WERI-Rb-1 (cell line): ENCODE data around the gene C1QTNF3.

Source experiments
- DNase-seq: peaks from one replicate; pipeline ENCODE4 v3.0.0-alpha.2; 2020
- H3K27ac ChIP-seq: fragments of 250-450 bp; sonication (Bioruptor Pico); 2 replicates; pipeline ENCODE4 v1.5.1; 2020; ENCODE audit warnings: mild to moderate bottlenecking, moderate library complexity
- H3K27me3 ChIP-seq: fragments of 250-450 bp; sonication (Bioruptor Pico); 2 replicates; pipeline ENCODE4 v1.5.1; 2021; ENCODE audit warnings: mild to moderate bottlenecking, low read depth, moderate library complexity; ENCODE audit not compliant: insufficient read depth, severe bottlenecking
- H3K36me3 ChIP-seq: fragments of 250-450 bp; sonication (Bioruptor Pico); 2 replicates; pipeline ENCODE4 v1.5.1; 2020; ENCODE audit warnings: mild to moderate bottlenecking, moderate library complexity
- H3K4me3 ChIP-seq: 2 replicates; pipeline ENCODE4 v1.5.1; 2011; ENCODE audit warnings: low read depth, mild to moderate bottlenecking, control low read depth, low read length
- H3K9me3 ChIP-seq: fragments of 250-450 bp; sonication (Bioruptor Pico); 2 replicates; pipeline ENCODE4 v1.5.1; 2021; ENCODE audit warnings: mild to moderate bottlenecking, moderate library complexity; ENCODE audit not compliant: severe bottlenecking
- TF ChIP-seq, protein P1 (sequence below): IDR thresholded peaks from 2 replicates; pipeline ENCODE4 v1.5.1; 2011; ENCODE audit warnings: low read depth, mild to moderate bottlenecking, control low read depth, inconsistent platforms, low read length

C1QTNF3 gene

DNA sequence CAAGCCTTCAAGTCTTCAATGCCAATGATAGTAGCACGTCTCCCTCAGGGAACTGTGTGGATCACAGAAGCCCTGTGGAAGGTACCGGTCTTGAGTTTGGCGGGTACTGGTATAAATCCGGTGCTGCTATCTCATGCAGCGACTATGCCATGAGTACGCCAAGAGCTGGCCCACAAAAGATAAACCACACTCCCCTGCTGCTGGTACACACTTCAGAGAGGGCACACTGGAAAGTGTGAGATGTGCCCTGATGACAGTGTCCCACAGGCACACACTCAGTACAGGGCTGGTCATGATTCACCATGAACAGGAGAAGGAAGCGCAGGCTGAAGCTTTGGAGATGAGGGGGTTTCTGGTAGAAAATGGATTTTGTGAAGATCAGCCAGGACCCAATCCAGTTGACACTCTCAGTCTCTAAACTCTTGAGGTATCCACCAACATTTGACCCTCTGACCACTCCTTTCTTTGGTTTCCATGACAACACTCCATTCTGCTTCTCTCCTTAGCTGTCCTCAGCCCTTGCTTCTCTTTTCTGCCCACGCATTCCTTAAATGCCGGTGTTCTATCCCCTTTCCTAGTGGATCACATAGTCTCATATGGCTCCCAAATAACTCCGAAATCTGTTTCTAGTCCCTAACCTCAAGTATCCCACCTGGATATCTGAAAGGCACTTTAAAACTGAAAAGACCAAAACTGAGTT, 40.2 kb downstream of the C1QTNF3 start:
- DNase-seq, result no peak
- Histone ChIP-seq H3K9me3 (no peaks in the 10 kb centered on the region), H3K4me3 (no peak overlapping the region), H3K27ac (no peak overlapping the region), H3K27me3 (no peaks in the 10 kb centered on the region), H3K36me3 (no peaks in the 10 kb centered on the region; the same call in 1 of the 2 replicates)
- TF ChIP-seq, protein P1, sequence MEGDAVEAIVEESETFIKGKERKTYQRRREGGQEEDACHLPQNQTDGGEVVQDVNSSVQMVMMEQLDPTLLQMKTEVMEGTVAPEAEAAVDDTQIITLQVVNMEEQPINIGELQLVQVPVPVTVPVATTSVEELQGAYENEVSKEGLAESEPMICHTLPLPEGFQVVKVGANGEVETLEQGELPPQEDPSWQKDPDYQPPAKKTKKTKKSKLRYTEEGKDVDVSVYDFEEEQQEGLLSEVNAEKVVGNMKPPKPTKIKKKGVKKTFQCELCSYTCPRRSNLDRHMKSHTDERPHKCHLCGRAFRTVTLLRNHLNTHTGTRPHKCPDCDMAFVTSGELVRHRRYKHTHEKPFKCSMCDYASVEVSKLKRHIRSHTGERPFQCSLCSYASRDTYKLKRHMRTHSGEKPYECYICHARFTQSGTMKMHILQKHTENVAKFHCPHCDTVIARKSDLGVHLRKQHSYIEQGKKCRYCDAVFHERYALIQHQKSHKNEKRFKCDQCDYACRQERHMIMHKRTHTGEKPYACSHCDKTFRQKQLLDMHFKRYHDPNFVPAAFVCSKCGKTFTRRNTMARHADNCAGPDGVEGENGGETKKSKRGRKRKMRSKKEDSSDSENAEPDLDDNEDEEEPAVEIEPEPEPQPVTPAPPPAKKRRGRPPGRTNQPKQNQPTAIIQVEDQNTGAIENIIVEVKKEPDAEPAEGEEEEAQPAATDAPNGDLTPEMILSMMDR, result no peak

DNA sequence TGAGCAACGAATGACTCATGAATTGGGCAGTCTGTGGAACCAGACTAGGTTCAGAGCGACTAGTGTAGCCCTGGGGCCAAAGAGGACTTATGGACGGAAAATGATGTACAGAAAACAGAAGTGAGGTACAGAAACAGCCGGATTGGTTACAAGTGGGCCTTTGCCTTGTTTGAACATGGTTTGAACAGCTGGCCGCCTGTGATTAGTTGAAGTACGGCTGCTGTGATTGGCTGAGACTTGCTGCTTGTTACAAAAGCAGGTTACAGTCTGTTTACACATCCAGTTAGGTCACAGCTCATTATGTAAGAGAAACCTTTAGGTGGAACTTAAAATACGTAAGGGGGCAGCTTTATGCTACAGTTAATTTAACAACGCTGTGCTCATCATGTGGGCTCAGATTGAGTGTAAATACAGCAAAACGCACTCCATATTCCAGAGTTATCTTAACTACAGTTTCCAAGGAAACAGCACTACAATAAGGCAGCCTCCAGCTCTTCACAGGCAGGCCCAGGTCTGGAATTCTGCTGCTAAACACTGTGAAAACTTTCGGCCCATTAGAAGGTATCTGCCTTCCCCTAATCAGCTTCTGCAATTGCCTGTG, 41.7 kb downstream of the C1QTNF3 start:
- no peaks in the 10 kb centered on the region; the same call in 1 of the 2 replicates for H3K36me3 ChIP-seq
- DNase-seq, result peak; percentile 20
- H3K27ac ChIP-seq, result no peak overlapping the region
- TF ChIP-seq, protein P1, result no peak
- H3K4me3 ChIP-seq, result no peak overlapping the region
- no peaks in the 10 kb centered on the region for H3K9me3 ChIP-seq
- H3K27me3 ChIP-seq, result no peaks in the 10 kb centered on the region

DNA sequence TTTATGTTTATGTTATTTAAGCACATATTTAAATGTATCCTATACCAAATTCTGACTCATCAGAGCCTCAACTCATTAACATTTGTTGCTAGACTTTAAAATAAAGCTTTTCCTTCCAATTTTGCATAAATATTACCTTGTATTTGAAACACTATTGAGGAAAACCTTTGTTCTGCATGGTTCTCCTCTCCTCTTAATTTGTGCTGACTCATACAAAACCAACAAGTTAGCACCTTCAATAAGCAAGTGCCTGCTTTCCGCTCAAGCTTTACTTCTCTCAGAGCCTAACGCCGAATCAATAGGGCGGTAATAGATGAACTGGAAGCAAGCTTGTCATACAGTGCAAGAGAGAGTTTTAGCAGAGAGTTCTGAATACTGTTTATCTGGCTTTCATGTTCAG, 43.0 kb downstream of the C1QTNF3 start:
- Histone ChIP-seq H3K36me3 (no peaks in the 10 kb centered on the region; the same call in 1 of the 2 replicates), H3K27me3 (no peaks in the 10 kb centered on the region), H3K4me3 (no peak overlapping the region), H3K9me3 (no peaks in the 10 kb centered on the region), H3K27ac (no peak overlapping the region)
- DNase-seq, result no peak
- TF ChIP-seq, protein P1, result no peak

DNA sequence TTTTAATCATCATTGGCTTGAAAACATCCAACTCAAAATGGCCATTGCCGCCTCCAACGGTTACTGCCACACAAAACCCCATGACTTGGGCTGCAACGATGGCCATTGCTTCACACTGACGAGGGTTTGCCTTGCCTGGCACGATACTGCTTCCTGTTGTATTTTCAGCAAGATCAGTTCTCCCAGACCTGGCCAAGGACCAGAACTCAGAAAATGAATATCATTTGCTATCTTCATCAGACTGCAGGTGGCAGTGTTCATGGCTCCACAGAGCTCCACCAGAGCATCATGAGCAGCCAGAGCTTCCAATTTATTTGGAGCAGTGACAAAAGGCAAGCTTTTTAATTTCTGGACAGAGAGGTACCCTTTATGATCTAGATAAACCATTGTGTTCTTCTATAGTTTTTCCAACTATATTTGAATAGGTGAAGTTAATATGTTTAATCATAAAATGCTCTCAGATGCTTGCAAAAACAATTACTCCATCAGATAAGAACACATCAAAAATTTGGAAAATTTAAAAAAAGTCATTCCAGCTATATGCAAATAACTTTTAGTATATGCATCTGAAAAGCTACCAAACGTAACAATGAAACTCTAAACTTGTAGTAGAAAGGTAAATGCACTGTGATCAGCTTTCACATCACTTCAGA, 45.6 kb downstream of the C1QTNF3 start:
- Histone ChIP-seq H3K4me3 (no peak overlapping the region), H3K27me3 (no peaks in the 10 kb centered on the region), H3K27ac (no peak overlapping the region), H3K9me3 (no peaks in the 10 kb centered on the region), H3K36me3 (no peaks in the 10 kb centered on the region; the same call in 1 of the 2 replicates)
- TF ChIP-seq, protein P1, result peak; percentile 69
- peak; percentile 21 for DNase-seq

DNA sequence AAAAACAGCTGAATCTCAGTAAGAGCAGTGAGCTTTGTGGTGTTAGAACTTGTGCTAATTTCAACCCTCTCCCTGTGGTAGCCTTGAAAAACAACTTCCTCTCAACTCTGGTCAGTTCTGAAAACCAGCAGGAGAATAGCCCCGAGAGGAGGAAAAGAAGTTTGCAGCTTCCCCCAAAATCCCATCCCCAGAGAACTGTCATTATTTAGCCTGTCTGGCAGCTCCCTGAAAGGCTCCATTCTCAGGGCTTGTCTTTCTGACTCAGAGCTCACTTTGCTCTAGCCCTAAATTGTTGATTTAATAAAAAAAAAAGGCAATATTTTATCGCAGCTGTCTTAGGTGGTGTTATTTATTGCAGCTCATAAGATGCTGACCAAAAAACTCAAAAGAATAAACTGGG, 47.1 kb downstream of the C1QTNF3 start:
- Histone ChIP-seq H3K9me3 (no peaks in the 10 kb centered on the region), H3K27ac (no peak overlapping the region), H3K4me3 (no peak overlapping the region), H3K27me3 (no peaks in the 10 kb centered on the region), H3K36me3 (no peaks in the 10 kb centered on the region)
- TF ChIP-seq, protein P1, result no peak
- no peak for DNase-seq
